Regular cardiac myocyte (primary cell): ENCODE results near the gene STRIP2. TPM values are rescaled to one million over a fixed set of nuclear protein-coding genes. Genes with fewer than 3 reads are reported as not detected.

Experiments used
- total RNA-seq: library from RNA; depleted of rRNA; stranded (reverse); fragments of >200 nt; gene quantifications from 2 replicates; pipeline ENCODE4 v1.2.3, GENCODE V29; 2014

Gene STRIP2
- 5.2 and 5.9 TPM in 2 replicates for total RNA-seq

GRCh38 chr7:129433847-129434674 lies at the start of gene STRIP2:
Gene STRIP2, plus strand, starts transcription at chr7:129434432. Its CDS starts 41 bp downstream, at chr7:129434473.

GRCh38 chr7:129501760-129502707 lies 67.8 kb downstream of the STRIP2 start, which contains the start of gene SMKR1:
Gene SMKR1, plus strand, starts transcription at chr7:129502531. Its CDS starts 294 bp downstream, at chr7:129502825.

Other genes with a start within 250 kb of the STRIP2 start
- 4.8 and 21.4 TPM in 2 replicates for gene SMO, start 245.8 kb upstream of the STRIP2 start, total RNA-seq
- gene AHCYL2, start 209.4 kb upstream of the STRIP2 start, total RNA-seq: 4.6 and 10.1 TPM in 2 replicates
- not detected in 2 replicates for gene SMKR1, start 68.1 kb downstream of the STRIP2 start, total RNA-seq
- 11.3 and 12.3 TPM in 2 replicates for gene NRF1, start 177.3 kb downstream of the STRIP2 start, total RNA-seq